OCI-LY7 (cell line): ENCODE results near the gene RIN3.

Experiments used
- EZH2phosphoT487 ChIP-seq: fragments of 200-600 bp; sonication (generic); IDR thresholded peaks from 2 replicates; pipeline ENCODE4 v1.6.1; 2018; ENCODE audit warnings: low read depth, borderline replicate concordance, mild to moderate bottlenecking, mixed run types, antibody characterized with exemption, low read length, moderate library complexity, mixed read lengths
- TF ChIP-seq, protein P1 (sequence below): fragments of 200-600 bp; sonication (generic); conservative IDR thresholded peaks from 2 replicates; pipeline ENCODE4 v1.5.1; 2014; ENCODE audit warnings: mild to moderate bottlenecking, antibody characterized with exemption, low read length, moderate library complexity, mixed read lengths

GRCh38 chr14:92729634-92730358, 216.2 kb downstream of the RIN3 start:
- TF ChIP-seq, protein P1, sequence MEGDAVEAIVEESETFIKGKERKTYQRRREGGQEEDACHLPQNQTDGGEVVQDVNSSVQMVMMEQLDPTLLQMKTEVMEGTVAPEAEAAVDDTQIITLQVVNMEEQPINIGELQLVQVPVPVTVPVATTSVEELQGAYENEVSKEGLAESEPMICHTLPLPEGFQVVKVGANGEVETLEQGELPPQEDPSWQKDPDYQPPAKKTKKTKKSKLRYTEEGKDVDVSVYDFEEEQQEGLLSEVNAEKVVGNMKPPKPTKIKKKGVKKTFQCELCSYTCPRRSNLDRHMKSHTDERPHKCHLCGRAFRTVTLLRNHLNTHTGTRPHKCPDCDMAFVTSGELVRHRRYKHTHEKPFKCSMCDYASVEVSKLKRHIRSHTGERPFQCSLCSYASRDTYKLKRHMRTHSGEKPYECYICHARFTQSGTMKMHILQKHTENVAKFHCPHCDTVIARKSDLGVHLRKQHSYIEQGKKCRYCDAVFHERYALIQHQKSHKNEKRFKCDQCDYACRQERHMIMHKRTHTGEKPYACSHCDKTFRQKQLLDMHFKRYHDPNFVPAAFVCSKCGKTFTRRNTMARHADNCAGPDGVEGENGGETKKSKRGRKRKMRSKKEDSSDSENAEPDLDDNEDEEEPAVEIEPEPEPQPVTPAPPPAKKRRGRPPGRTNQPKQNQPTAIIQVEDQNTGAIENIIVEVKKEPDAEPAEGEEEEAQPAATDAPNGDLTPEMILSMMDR, result no peak
- TF ChIP-seq EZH2phosphoT487, result no peak
